NCI-H2196 treated with DMSO at 0.1 percent for 48 hours (cell line): ENCODE results near the gene TNFSF12.
"Not testable (repeated sequence)": the region's sequence is repeated elsewhere in the genome, so short reads cannot be mapped to it uniquely, and the experiment has no call there.

Experiments used
- DNase-seq: peaks from one replicate; lab custom pipeline; 2025; ENCODE audit not compliant: unreplicated experiment; lab: John Stamatoyannopoulos, UW

TNFSF12 gene

GRCh38 chr17:7583253-7584109, 34.6 kb downstream of the TNFSF12 start, which contains the start of gene MPDU1:
TSS of gene MPDU1 (plus strand) at chr17:7583852. CDS start at chr17:7583863, 11 bp downstream.
- peak; percentile 88 for DNase-seq

GRCh38 chr17:7586673-7587419, 38.0 kb downstream of the TNFSF12 start:
- no peak for DNase-seq

DNA sequence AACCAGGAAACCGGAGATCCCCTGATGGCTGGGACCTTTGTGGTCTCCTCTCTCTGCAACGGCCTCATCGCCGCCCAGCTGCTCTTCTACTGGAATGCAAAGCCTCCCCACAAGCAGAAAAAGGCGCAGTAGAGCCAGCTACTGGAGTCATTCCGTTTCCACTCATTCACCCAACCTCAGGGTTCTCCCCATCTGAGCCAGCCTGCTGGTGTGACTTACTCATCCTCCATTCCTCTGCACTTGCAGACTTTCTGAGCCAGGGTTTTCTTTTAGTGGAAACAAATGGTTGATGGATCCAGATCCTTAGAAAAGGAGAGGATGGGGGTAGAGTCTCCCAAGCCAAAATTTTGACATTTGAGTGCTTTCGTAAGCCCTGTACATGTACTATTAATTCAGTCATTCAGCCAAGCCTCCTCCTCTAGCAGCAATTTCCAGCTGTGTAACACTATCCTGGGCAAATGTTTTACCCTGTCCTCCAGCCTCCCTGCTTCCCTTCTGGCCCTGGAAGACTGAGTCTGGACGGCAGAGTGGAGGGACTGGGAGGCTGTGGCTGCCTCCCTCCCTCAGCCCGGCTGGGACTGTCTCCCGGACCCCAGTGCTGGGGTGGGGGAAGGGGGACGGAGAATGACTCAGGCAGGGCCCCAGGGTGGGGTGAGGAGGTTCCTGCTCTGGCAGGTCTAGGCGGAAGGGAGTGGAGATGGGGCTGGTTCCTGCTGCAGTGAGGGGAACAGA, 38.7 kb downstream of the TNFSF12 start:
- no peak for DNase-seq

- DNase-seq, result no peak
Observed at GRCh38 chr17:7588553-7589203, 39.8 kb downstream of the TNFSF12 start.

DNA sequence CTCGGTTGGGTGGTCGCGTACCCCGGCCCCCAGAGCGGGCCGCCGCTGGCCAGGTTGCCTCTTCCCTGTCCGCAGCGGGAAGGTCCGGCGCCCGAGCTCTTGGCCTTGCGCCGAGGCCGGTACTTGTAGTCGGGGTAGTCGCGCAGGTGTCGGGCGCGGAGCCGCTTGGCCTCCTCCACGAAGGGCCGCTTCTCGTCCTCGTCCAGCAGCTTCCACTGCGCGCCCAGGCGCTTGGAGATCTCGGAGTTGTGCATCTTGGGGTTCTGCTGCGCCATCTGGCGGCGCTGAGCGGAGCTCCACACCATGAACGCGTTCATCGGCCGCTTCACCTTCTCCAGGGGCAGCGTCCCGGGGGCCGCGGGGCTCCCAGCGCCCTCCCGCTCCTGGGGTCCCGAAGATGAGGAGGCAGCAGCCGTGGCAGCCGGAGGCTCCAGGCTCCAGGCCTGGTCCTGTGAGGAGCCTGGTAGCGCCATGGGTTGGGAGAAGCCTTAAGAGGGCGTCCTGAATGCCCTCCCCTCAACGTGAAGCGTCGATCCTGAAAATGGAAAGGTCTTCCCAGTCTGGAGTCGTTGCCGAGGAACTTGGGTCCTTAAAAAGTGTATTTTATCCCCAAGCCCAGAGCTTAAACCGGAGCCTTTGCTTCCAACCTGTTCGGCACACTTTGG, 40.5 kb downstream of the TNFSF12 start:
- DNase-seq, result no peak

DNA sequence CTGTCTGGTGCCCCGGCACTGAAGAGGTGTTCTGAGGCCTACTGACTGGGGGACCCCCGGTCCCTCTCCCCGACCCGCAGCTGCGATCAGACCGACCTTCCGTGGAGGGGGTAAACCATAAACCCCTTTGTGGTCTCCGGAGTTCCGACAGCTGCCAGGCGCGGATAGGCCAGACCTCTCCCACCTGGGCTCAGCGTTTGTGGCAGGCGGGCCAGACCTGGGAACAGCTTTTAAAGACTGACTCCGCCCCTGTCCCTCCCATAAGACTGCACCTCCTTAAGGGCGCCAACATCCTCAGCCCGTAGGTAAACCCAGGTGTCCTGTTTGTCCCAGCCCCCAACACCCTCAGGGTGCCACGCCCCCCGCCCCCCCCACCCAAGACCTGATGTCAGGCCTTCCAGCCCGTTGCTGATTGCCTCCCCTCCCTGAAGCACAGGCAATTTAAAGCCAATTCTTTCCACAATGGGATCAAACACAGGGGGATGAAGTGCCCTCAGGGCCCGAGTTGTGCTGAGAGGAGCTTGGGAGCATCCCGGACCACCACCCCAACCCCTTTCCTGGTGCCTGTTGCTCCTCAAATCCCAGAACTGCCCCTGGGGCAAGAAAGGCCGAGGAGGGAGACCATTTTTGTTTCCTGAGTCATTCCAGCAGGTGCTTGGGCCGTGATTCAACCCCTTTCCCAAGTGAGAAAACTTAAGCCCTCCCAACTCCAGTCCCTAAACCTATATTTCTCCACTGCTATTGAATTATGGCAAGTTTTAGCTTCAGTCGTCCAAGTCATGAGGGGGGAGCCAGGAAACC, 41.2 kb downstream of the TNFSF12 start, which contains the start of gene SOX15:
TSS of gene SOX15 (minus strand) at position 204 of the 801 bp plus-strand sequence. CDS start 418 bp downstream, outside the sequence.
- no peak for DNase-seq

DNA sequence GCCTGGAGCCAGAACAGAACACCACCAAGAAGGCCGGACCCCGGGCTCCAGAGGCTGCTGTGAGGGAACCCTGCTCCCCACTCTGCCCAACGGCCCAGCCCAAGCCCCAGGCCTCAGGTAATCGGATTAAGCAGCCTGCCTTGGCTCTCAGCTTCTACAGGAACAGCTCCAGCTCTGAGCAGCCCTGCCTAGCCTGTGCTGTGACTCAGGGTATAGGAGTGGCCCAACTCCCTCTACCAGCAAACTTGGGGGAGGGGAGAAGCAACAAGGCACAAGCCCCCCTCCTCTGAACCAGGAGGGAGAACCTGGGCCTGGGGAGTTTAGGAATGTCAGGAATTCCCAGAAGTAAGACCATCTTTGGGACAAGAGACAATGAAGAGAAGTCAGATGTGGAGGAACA, 41.9 kb downstream of the TNFSF12 start:
- no peak for DNase-seq

- DNase-seq, result no peak
Observed at GRCh38 chr17:7591596-7591995, 42.7 kb downstream of the TNFSF12 start.

DNA sequence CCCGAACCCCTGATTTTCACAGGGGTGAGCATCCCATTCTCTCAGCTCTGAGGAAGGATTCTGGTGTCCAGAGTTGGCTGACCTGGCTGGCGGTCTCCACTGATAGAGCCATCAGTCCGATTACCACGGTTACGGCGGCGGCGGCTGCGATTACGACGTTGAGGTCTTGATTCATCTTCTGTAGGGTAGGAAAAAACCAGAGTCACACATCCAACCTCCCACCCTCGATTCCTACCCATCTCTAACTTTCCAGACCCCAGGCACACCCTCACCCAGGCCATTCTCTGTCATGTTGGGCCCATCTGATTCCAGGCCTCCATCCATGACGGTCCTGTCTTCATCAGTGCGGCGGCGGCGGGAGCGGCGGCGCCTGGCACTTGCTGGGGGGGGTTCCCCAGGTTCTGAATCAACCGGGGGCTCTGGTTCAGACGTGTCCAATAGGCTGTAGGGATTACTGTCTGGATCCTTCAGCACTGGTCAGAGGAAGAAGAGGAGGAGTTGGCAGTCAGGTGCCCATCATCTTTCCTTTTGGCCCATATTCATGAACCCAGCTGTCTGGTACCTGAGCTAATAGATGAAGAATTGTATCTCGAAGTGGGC, 43.7 kb downstream of the TNFSF12 start:
- no peak for DNase-seq

DNA sequence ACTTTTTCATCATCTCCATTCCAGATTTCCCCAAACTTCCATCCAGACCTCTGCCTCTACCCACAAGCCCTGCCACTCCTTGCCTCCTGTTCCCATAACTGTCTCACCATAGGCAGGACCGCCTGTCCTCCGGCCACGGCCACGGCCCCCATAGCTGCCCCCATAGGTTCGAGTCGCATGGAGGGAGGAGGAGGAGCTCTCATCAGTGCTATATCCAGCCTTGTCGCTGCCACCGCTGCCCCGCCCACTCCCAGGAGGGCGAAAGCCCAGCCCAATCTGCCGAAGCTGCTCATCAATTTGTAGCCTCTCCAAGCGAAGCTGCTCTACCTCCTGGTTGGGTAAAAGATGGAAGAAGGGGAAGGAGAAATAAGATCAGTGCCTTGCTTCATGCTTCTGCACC, 44.4 kb downstream of the TNFSF12 start:
- no peak for DNase-seq

DNA sequence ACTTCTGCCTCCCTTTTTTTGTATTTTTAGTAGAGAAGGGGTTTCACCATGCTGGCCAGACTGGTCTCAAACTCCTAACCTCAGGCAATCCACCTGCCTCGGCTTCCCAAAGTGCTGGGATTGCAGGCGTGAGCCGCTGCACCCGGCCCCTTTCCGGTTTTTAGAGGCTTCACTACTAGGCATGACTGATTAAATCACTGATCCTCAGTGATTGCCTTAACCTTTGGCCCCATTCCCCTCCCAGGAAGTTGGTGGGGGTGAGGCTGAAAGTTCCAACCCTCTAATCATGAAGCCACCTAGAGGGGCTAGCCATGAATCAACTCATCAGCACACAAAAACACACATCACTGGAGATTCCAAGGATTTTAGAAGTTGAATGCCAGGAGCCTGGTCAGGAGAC, 48.7 kb downstream of the TNFSF12 start:
- not testable (repeated sequence) for DNase-seq

DNA sequence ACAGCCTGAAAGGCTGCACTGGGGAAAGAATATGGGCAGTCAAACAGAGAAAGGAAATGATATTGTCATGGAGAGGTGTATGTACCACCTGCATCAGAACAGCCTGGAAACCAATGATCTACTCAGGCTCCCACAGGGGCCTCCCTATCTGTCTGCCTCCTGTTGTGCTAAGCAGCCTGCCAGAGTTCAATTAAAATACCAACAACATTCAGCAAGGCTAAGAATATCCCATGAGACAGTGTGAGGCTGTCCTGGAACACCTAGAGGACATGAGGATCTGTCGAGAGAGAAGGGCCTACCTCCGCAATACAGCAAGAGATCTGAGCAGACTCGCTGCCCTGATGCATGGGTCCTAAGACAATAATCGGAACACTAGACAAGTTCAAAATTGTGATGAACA, 57.4 kb downstream of the TNFSF12 start:
- DNase-seq, result no peak
